Kidney (tissue), 14 donors: ENCODE data around the gene MAP7. TPM values are rescaled to one million over a fixed set of nuclear protein-coding genes. Genes with fewer than 3 reads are reported as not detected.

ENCODE experiments used
- DNase-seq, 5 donors: peaks; one replicate each; pipeline ENCODE4 v3.0.0-alpha.2; 2013 to 2020
- FAIRE-seq: peaks from 2 replicates; lab custom pipeline; 2012; peaks lifted over from hg19 to GRCh38; lab: Jason Lieb, UNC
- H3K27ac ChIP-seq, 2 donors: one replicate each; pipeline ENCODE4 v1.7.0; 2013; ENCODE audit warnings: low read depth in 2 of 2, low read length in 2 of 2, inconsistent platforms in 1 of 2
- H3K27me3 ChIP-seq: one replicate; pipeline ENCODE4 v1.7.1; 2013; ENCODE audit warnings: low read length, inconsistent platforms; ENCODE audit not compliant: control insufficient read depth, insufficient read depth
- H3K36me3 ChIP-seq, 3 donors: one replicate each; pipeline versions ENCODE4 v1.7.0 to v1.7.1; 2013; ENCODE audit warnings: low read length in 3 of 3, control low read depth in 1 of 3, inconsistent platforms in 1 of 3; ENCODE audit not compliant: insufficient read depth in 3 of 3, control insufficient read depth in 2 of 3
- H3K4me1 ChIP-seq, 3 donors: one replicate each; pipeline versions ENCODE4 v1.7.0 to v1.7.1; 2013; ENCODE audit warnings: low read length in 3 of 3, inconsistent platforms in 1 of 3, low read depth in 1 of 3; ENCODE audit not compliant: control insufficient read depth in 2 of 3, insufficient read depth in 2 of 3
- H3K4me3 ChIP-seq, 3 donors: one replicate each; pipeline versions ENCODE4 v1.7.0 to v1.8.1; 2013; ENCODE audit warnings: low read length in 3 of 3, control low read depth in 1 of 3, inconsistent platforms in 1 of 3
- H3K9ac ChIP-seq, 3 donors: one replicate each; pipeline versions ENCODE4 v1.7.0 to v1.7.1; 2013; ENCODE audit warnings: low read length in 3 of 3, control low read depth in 1 of 3, inconsistent platforms in 1 of 3
- H3K9me3 ChIP-seq, 3 donors: one replicate each; pipeline versions ENCODE4 v1.7.0 to v1.7.1; 2013; ENCODE audit warnings: low read length in 3 of 3, control low read depth in 1 of 3, inconsistent platforms in 1 of 3; ENCODE audit not compliant: control insufficient read depth in 2 of 3, insufficient read depth in 1 of 3
- intact Hi-C: fragments of 100-400 bp; cut with DNase I; formaldehyde crosslinking; loops from one replicate; pipeline ENCODE4 v1.11.1; 2022
- polyA plus RNA-seq: library from polyadenylated mRNA; stranded (reverse); fragments of 350-450 nt; fragmentation: Illumina TruSeq; extraction: RNeasy Lipid Tissue Mini Kit (QIAGEN cat#74804); gene quantifications from one replicate; pipeline ENCODE4 v1.2.3, GENCODE V29; 2014; ENCODE audit warnings: low read depth, low replicate concordance; ENCODE audit not compliant: insufficient read depth
- total RNA-seq: library from RNA; stranded (reverse); fragmentation: NEBNext Ultra II Directional; extraction: Animal tissue kit (Norgen Biotek cat#: 25700); gene quantifications from one replicate; pipeline ENCODE4 v1.2.1, GENCODE V29; 2021
- TF ChIP-seq, protein P1 (sequence below): IDR thresholded peaks from 3 replicates; pipeline ENCODE4 v1.5.1; 2012; ENCODE audit warnings: mild to moderate bottlenecking, moderate library complexity, borderline replicate concordance; ENCODE audit not compliant: insufficient read depth; ENCODE audit errors: extremely low read depth
- donor health status: control.
- donor health status: control.
- donor health status: control.
- donor health status: control.
- donor health status: control.
- donor health status: DM: yes; HTN: yes; CAD: no.
- donor health status: Normal renal cell carcinoma (clear cell type).

The MAP7 gene
- total and polyA plus RNA-seq, 2 donors from 2014 or later, result 16.0 to 40.0 TPM

DNA sequence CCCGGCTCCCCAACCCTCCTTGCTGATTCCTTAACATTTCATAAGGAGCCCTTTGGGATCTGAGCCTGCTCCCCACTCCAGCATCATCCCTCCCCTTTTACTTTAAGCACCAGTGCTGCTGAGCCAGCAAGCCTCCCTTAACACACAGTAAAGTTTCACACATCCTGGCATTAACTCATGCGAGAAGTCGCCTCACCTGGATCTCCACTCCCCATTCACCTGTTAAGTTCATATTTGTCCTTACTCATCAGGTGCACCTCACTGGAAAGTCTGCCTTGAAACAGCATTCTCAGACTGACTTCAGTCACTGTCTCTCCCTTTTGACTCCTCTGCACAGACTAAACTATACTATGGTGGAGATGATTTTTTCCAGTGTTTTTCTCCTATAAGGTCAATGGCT lies 47.8 kb upstream of the MAP7 start:
- Histone ChIP-seq H3K9ac (no peak overlapping the region), H3K9me3 (no peaks in the 10 kb centered on the region), H3K4me1 (no peaks in the 10 kb centered on the region), H3K36me3 (peaks cover 0 to 8% (median 0%) of the 10 kb centered on the region in 3 donors), H3K27me3 (no peaks in the 10 kb centered on the region), H3K27ac (no peak overlapping the region), H3K4me3 (no peak overlapping the region)
- TF ChIP-seq, protein P1, sequence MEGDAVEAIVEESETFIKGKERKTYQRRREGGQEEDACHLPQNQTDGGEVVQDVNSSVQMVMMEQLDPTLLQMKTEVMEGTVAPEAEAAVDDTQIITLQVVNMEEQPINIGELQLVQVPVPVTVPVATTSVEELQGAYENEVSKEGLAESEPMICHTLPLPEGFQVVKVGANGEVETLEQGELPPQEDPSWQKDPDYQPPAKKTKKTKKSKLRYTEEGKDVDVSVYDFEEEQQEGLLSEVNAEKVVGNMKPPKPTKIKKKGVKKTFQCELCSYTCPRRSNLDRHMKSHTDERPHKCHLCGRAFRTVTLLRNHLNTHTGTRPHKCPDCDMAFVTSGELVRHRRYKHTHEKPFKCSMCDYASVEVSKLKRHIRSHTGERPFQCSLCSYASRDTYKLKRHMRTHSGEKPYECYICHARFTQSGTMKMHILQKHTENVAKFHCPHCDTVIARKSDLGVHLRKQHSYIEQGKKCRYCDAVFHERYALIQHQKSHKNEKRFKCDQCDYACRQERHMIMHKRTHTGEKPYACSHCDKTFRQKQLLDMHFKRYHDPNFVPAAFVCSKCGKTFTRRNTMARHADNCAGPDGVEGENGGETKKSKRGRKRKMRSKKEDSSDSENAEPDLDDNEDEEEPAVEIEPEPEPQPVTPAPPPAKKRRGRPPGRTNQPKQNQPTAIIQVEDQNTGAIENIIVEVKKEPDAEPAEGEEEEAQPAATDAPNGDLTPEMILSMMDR, result no peak
- FAIRE-seq (no peak), DNase-seq (no peak)
- intact Hi-C loops, result no loop called here

DNA sequence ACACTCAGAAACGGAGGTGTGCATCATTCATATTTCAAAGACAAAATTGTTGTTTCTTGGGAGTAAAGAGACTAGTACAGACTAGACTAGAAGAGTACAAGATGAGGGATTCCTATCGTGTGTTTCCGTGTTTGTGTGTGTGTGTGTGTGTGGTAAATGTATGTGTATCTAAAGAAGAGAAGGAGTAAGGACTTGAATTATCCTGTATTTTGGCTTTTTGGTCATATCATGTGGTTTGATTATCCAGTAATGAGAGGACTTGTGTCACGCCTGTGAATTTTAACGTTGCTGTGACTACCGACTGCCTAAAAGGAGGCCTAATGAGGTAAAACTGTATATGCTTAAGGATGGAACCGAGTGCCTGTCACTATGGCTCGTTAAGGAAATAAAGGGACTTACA lies 44.4 kb upstream of the MAP7 start:
- Histone ChIP-seq H3K4me1 (no peaks in the 10 kb centered on the region), H3K9ac (no peak overlapping the region), H3K27me3 (no peaks in the 10 kb centered on the region), H3K9me3 (no peaks in the 10 kb centered on the region), H3K27ac (no peak overlapping the region), H3K4me3 (no peak overlapping the region), H3K36me3 (peaks cover 0 to 20% (median 11%) of the 10 kb centered on the region in 3 donors)
- intact Hi-C loops, result no loop called here
- TF ChIP-seq, protein P1, result no peak
- no peak for FAIRE-seq
- DNase-seq, result no peak

DNA sequence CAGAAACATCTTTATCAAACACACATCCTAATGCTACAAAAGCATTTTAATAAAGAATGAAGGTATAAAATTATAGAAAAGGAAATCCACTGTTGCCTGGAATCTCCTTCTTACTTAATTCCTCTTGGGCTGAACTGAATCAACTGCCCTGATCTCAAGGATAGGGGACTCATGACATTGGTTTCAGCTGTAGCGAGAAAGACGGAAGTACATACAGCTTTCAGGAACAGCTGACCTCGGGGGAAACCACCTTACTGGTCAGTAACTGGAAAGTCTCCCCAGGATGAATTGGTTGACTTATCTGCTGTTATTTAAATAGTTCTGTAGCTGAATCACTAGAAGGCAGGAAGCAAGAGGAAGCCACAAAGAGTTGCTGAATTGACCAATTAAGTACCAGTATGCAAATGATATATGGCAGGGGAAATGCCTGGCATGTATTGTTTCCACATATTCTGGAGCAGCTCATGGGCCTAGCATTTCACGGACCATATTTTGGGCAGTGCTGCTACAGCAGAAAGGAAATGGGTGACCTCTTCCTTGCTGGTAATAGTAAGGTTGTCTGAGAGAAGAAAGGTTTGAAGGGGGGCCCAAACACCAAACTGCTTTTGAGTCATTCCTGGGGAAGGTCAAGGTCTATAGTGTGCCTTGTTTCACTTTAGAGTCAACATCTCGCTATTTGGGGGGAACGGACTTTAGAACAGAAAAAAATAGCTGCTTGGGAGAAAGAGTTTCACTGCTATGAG lies 43.7 kb upstream of the MAP7 start:
- no peak overlapping the region for H3K27ac ChIP-seq
- no peaks in the 10 kb centered on the region for H3K4me1 ChIP-seq
- TF ChIP-seq, protein P1, result no peak
- peak in 1 of 5 donors; percentile 35 for DNase-seq
- H3K9ac ChIP-seq, result no peak overlapping the region
- H3K36me3 ChIP-seq, result peaks cover 0 to 20% (median 15%) of the 10 kb centered on the region in 3 donors
- H3K4me3 ChIP-seq, result no peak overlapping the region
- FAIRE-seq, result no peak
- H3K27me3 ChIP-seq, result no peaks in the 10 kb centered on the region
- intact Hi-C loops, result no loop called here
- no peaks in the 10 kb centered on the region for H3K9me3 ChIP-seq
